ENCODE data around the gene THPO.

Gene THPO

DNA sequence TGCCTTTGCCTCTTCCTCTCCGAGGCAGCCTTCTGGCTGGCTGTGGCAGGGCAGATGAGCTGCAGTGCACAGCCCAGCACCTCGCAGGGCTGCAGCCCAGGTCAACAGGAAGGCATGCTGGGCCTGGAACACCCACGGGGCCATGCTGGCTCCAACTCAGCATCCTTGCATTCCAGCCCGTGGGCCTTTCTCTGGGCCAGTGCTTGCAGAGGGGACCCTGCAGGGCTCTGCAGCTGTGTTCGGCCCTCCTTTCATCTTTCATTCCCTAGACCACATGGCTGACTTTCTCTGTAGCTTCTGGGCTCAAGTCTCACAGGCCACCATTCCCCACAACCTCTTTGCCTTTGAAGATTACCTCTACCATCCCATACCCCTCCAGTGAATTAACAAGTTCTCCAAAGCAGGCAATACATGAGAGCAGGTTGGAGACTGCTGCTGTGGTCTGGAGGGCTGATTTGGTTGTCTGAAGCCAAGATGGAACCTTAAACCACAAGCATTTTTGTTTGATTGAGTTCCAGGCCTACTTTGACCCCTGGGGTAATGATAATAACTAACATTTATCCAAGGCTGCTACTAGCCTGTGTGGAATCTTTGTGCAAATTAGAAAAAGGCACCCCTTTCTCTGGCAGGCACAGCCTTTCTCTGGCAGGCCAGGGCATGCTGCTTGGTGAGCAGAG lies 34.7 kb downstream of the THPO start:
- TF ChIP-seq FOXP2 (optimal IDR thresholded peaks at IDR 0.05; ENCODE audit: borderline replicate concordance, extremely low read depth, extremely low read length, insufficient read depth): no peak
- TF ChIP-seq POLR2AphosphoS5 (IDR thresholded peaks at IDR 0.05; ENCODE audit: low read depth, low read length): no peak
- no peak for TF ChIP-seq REST (IDR thresholded peaks at IDR 0.05; ENCODE audit: insufficient read depth in 1 of 2, low read depth in 2 of 2, low read length in 2 of 2)
- TF ChIP-seq TAF1 (IDR thresholded peaks at IDR 0.05; ENCODE audit: borderline replicate concordance, insufficient read depth, low read length): no peak
- no peak for TF ChIP-seq SIN3A (IDR thresholded peaks at IDR 0.05; ENCODE audit: borderline replicate concordance, insufficient read depth, low read length)

DNA sequence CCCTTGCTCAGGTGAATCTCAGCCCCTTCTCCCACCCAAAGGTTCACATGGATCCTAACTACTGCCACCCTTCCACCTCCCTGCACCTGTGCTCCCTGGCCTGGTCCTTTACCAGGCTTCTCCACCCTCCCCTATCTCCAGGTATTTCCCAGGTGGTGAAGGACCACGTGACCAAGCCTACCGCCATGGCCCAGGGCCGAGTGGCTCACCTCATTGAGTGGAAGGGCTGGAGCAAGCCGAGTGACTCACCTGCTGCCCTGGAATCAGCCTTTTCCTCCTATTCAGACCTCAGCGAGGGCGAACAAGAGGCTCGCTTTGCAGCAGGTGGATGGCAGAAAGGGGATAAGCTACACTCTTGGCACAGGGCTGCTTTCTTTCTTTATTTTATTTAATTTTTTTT lies 36.1 kb downstream of the THPO start:
- TF ChIP-seq POLR2AphosphoS5 (IDR thresholded peaks at IDR 0.05; ENCODE audit: low read depth, low read length): no peak
- TF ChIP-seq FOXP2 (optimal IDR thresholded peaks at IDR 0.05; ENCODE audit: borderline replicate concordance, extremely low read depth, extremely low read length, insufficient read depth): no peak
- no peak for TF ChIP-seq TAF1 (IDR thresholded peaks at IDR 0.05; ENCODE audit: borderline replicate concordance, insufficient read depth, low read length)
- no peak for TF ChIP-seq REST (IDR thresholded peaks at IDR 0.05; ENCODE audit: insufficient read depth in 1 of 2, low read depth in 2 of 2, low read length in 2 of 2)
- no peak for TF ChIP-seq SIN3A (IDR thresholded peaks at IDR 0.05; ENCODE audit: borderline replicate concordance, insufficient read depth, low read length)

DNA sequence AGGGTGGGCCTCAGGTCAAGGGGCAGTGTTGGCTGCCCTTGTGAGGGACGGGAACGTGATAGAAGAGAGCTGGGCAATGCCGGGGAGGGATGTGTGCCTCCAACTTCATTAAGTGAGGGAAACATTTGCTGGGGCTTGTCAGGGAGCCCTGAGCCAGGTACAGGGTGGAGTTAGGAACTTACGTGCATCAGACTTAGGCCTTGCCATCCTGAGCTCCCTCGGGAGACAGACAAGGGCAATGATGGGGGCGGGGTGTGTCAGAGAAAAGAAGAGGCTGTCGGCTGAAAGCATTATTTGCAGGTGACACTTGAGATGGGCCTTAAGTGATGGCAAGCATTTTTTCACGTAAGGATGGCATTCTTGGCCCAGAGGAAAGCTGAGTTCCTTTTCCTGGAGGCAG lies 39.0 kb downstream of the THPO start:
- TF ChIP-seq SIN3A (IDR thresholded peaks at IDR 0.05; ENCODE audit: borderline replicate concordance, insufficient read depth, low read length): no peak
- TF ChIP-seq POLR2AphosphoS5 (IDR thresholded peaks at IDR 0.05; ENCODE audit: low read depth, low read length): no peak
- TF ChIP-seq FOXP2 (optimal IDR thresholded peaks at IDR 0.05; ENCODE audit: borderline replicate concordance, extremely low read depth, extremely low read length, insufficient read depth): no peak
- TF ChIP-seq REST (IDR thresholded peaks at IDR 0.05; ENCODE audit: insufficient read depth in 1 of 2, low read depth in 2 of 2, low read length in 2 of 2): no peak
- no peak for TF ChIP-seq TAF1 (IDR thresholded peaks at IDR 0.05; ENCODE audit: borderline replicate concordance, insufficient read depth, low read length)

- TF ChIP-seq FOXP2 (optimal IDR thresholded peaks at IDR 0.05; ENCODE audit: borderline replicate concordance, extremely low read depth, extremely low read length, insufficient read depth) (no peak), POLR2AphosphoS5 (IDR thresholded peaks at IDR 0.05; ENCODE audit: low read depth, low read length) (no peak), REST (IDR thresholded peaks at IDR 0.05; ENCODE audit: insufficient read depth in 1 of 2, low read depth in 2 of 2, low read length in 2 of 2) (no peak), TAF1 (IDR thresholded peaks at IDR 0.05; ENCODE audit: borderline replicate concordance, insufficient read depth, low read length) (no peak), SIN3A (IDR thresholded peaks at IDR 0.05; ENCODE audit: borderline replicate concordance, insufficient read depth, low read length) (no peak)
Observed at GRCh38 chr3:184338511-184338945, 39.5 kb downstream of the THPO start.

All from PFSK-1 (cell line).